NCI-H1436 (cell line): ENCODE measurements around the gene RCE1.

ENCODE experiments used
- DNase-seq: peaks from one replicate; lab custom pipeline; 2025; lab: John Stamatoyannopoulos, UW

RCE1 gene

GRCh38 chr11:66869567-66869870 is 26.3 kb downstream of the RCE1 start:
- DNase-seq = no peak

GRCh38 chr11:66870131-66870530 is 26.9 kb downstream of the RCE1 start:
- DNase-seq = no peak

GRCh38 chr11:66870616-66871520 is 27.6 kb downstream of the RCE1 start:
- DNase-seq = no peak

- no peak for DNase-seq
These were observed 28.3 kb downstream of the RCE1 start for GRCh38 chr11:66871521-66871901.

- DNase-seq = no peak
These were observed 31.0 kb downstream of the RCE1 start for GRCh38 chr11:66874232-66874631.

GRCh38 chr11:66875378-66875777 is 32.1 kb downstream of the RCE1 start:
- no peak for DNase-seq

GRCh38 chr11:66877588-66878385 is 34.5 kb downstream of the RCE1 start:
- no peak for DNase-seq

- no peak for DNase-seq
These were observed 35.2 kb downstream of the RCE1 start for GRCh38 chr11:66878474-66878873.

- no peak for DNase-seq
These were observed 35.8 kb downstream of the RCE1 start for GRCh38 chr11:66879000-66879399.

GRCh38 chr11:66879583-66879982 is 36.3 kb downstream of the RCE1 start:
- DNase-seq = no peak

- no peak for DNase-seq
These were observed 36.8 kb downstream of the RCE1 start for GRCh38 chr11:66879999-66880398.

GRCh38 chr11:66880496-66881450 is 37.5 kb downstream of the RCE1 start:
- DNase-seq = peak; percentile 76

GRCh38 chr11:66881451-66881835 is 38.2 kb downstream of the RCE1 start:
- DNase-seq = no peak

GRCh38 chr11:66881927-66882452 is 38.7 kb downstream of the RCE1 start:
- no peak for DNase-seq

- DNase-seq = no peak
These were observed 39.3 kb downstream of the RCE1 start for GRCh38 chr11:66882561-66883015.

GRCh38 chr11:66883016-66883965 is 40.0 kb downstream of the RCE1 start:
- peak; percentile 59 for DNase-seq

GRCh38 chr11:66884443-66884842 is 41.2 kb downstream of the RCE1 start:
- DNase-seq = no peak

GRCh38 chr11:66885469-66885868 is 42.2 kb downstream of the RCE1 start:
- no peak for DNase-seq

GRCh38 chr11:66885950-66886440 is 42.8 kb downstream of the RCE1 start:
- DNase-seq = no peak

GRCh38 chr11:66886671-66887221 is 43.5 kb downstream of the RCE1 start:
- no peak for DNase-seq
